Calu3 (cell line): ENCODE measurements around the gene LY6G6D. TPM values are rescaled to one million over a fixed set of nuclear protein-coding genes. Genes with fewer than 3 reads are reported as not detected.

Experiments
- BruUV-seq: library from RNA; stranded (reverse); fragments of 400-500 nt; replicated peaks from 2 replicates; lab custom pipeline; 2021; lab: Mats Ljungman, UMichigan
- CTCF ChIA-PET: fragments of 300-600 bp; sonication (Branson Sonifier 250); formaldehyde crosslinking; loops from one replicate; lab custom pipeline; 2022; ENCODE audit warnings: antibody characterized with exemption; lab: Charles Lee
- DNase-seq: peaks from one replicate; pipeline ENCODE4 v3.0.0; 2022
- H3K27ac Mint-ChIP-seq: one replicate; pipeline ENCODE4 v1.8.0; 2022; ENCODE audit warnings: mixed read lengths; ENCODE audit not compliant: unreplicated experiment
- H3K27me3 Mint-ChIP-seq: one replicate; pipeline ENCODE4 v1.8.0; 2022; ENCODE audit warnings: mixed read lengths; ENCODE audit not compliant: unreplicated experiment
- H3K36me3 Mint-ChIP-seq: one replicate; pipeline ENCODE4 v1.8.0; 2022; ENCODE audit warnings: mild to moderate bottlenecking, moderate library complexity, mixed read lengths; ENCODE audit not compliant: insufficient read depth, unreplicated experiment
- H3K4me1 Mint-ChIP-seq: one replicate; pipeline ENCODE4 v1.8.0; 2022; ENCODE audit warnings: mild to moderate bottlenecking, low read depth, mixed read lengths; ENCODE audit not compliant: unreplicated experiment
- H3K4me3 Mint-ChIP-seq: one replicate; pipeline ENCODE4 v1.8.0; 2022; ENCODE audit warnings: mild to moderate bottlenecking, low read depth, moderate library complexity, mixed read lengths; ENCODE audit not compliant: unreplicated experiment
- H3K9me3 Mint-ChIP-seq: one replicate; pipeline ENCODE4 v1.8.0; 2022; ENCODE audit warnings: low read depth, mixed read lengths; ENCODE audit not compliant: unreplicated experiment
- intact Hi-C: fragments of 100-400 bp; cut with micrococcal nuclease; formaldehyde crosslinking; loops from one replicate; pipeline ENCODE4 v1.10.0; 2022; ENCODE audit not compliant: unreplicated experiment
- total RNA-seq: library from RNA; stranded (reverse); gene quantifications from 2 replicates; pipeline ENCODE4 v1.2.3, GENCODE V29; 2022
- TF ChIP-seq, protein P1 (sequence below): fragments of 200-600 bp; IDR thresholded peaks from one replicate; pipeline ENCODE4 v1.8.0; 2022; ENCODE audit warnings: antibody characterized with exemption; ENCODE audit not compliant: unreplicated experiment

Gene LY6G6D
- total RNA-seq, 1 experiment from 2014 or later = not detected

DNA sequence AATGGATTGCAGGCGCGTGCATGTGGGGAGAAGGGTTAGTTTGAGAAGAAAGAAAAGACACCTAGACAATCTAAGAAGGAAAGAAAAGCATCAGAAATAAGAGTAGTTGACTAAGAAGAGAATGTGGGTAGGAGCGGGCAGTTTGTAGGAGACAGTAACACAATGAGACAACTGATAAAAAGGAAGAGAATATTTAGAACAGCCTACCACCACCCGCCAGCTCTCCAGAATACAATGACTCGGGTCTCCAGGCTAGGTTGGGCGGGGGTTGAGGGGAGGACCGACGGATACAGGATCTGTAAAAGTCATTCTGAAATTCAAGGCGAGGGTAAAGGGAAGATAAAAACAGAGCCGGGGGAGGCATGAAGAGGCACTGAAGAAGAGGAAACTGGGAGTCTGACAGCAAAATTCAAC, 12.7 kb upstream of the LY6G6D start:
- intact Hi-C loops = loop anchor here (5.0 kb wide), 1 partner anchor 35 kb away; the partner anchor contains the start of gene CLIC1
- peaks cover 7% of the 10 kb centered on the region for H3K4me1 Mint-ChIP-seq
- no TSS peak for BruUV-seq
- H3K9me3 Mint-ChIP-seq = no peaks in the 10 kb centered on the region
- H3K27me3 Mint-ChIP-seq = no peaks in the 10 kb centered on the region
- peaks cover 22% of the 10 kb centered on the region for H3K36me3 Mint-ChIP-seq
- DNase-seq = no peak
- H3K4me3 Mint-ChIP-seq = peak overlapping the region; percentile 77
- peak overlapping the region; percentile 66 for H3K27ac Mint-ChIP-seq
- TF ChIP-seq, protein P1, sequence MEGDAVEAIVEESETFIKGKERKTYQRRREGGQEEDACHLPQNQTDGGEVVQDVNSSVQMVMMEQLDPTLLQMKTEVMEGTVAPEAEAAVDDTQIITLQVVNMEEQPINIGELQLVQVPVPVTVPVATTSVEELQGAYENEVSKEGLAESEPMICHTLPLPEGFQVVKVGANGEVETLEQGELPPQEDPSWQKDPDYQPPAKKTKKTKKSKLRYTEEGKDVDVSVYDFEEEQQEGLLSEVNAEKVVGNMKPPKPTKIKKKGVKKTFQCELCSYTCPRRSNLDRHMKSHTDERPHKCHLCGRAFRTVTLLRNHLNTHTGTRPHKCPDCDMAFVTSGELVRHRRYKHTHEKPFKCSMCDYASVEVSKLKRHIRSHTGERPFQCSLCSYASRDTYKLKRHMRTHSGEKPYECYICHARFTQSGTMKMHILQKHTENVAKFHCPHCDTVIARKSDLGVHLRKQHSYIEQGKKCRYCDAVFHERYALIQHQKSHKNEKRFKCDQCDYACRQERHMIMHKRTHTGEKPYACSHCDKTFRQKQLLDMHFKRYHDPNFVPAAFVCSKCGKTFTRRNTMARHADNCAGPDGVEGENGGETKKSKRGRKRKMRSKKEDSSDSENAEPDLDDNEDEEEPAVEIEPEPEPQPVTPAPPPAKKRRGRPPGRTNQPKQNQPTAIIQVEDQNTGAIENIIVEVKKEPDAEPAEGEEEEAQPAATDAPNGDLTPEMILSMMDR = no peak
- CTCF ChIA-PET = interaction anchor here (0.8 to 1.8 kb wide), 8 partner anchors 12 to 113 kb away, joined by 3 to 14 read pairs (median 4); partner anchors contain the start of genes DDAH2, HSPA1A, HSPA1L and LY6G6C

DNA sequence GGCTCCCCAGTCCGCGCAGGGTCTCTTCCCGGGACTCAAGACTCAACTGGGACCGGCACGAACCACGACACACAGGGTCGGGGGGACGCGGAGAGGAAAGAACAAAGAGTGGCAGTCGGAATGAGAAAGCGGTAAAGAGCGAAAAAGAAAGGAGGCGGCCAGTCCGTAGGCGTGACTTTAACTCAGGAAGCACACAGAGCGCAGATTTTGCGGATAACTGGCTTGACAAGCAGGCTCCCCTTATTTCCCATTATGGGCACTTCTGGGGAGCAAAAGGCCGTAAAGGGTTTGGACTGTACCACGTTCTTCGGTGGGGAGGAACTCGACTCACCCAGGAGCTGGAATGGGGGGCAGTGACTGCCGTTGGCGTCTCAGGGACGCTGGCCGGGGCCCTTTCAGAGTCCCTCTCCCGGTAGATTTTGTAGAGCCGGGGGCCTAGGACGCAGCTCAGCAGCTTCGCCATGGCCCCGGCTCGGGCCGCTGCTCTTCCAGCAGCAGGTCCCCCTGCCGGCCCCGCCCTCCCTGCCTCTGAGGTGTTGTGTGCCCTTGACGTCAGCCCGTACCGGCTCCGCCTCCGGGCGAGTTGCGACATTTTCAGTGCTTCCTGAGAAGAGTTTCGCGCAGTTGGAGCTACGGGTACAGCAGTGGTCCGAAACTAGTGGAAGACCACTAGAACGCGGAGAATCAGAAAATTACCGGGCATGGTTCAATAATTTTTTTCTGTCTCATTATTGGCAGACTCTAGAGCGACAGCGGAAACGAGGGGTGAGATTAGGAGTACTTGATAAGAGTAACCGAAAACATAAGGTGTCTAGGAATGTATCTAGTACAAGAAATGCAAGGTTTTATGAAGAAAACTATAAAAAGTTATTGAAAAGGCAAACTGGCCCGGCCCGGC, 12.1 kb upstream of the LY6G6D start, which contains the start of gene ABHD16A:
Gene ABHD16A (minus strand): TSS at position 506 of the 898 bp plus-strand sequence. CDS start 43 bp downstream, at position 463.
- Mint-ChIP-seq H3K9me3 (no peaks in the 10 kb centered on the region), H3K4me3 (peak within 1 kb of the TSS; percentile 77), H3K27me3 (no peaks in the 10 kb centered on the region), H3K4me1 (peaks cover 7% of the 10 kb centered on the region), H3K36me3 (peaks cover 17% of the 10 kb centered on the region), H3K27ac (peak within 1 kb of the TSS; percentile 66)
- peak; percentile 100 for DNase-seq
- BruUV-seq = TSS peak; percentile 91
- CTCF ChIA-PET = interaction anchor here (0.6 to 1.8 kb wide), 18 partner anchors 8 to 1536 kb away, joined by 3 to 14 read pairs (median 4); partner anchors contain the start of genes ATP6V1G2, CLIC1, DDAH2 and HSPA1A
- TF ChIP-seq, protein P1 = peak; percentile 39
- intact Hi-C loops = loop anchor here (5.0 kb wide), 1 partner anchor 34 kb away; the partner anchor contains the start of gene CLIC1

DNA sequence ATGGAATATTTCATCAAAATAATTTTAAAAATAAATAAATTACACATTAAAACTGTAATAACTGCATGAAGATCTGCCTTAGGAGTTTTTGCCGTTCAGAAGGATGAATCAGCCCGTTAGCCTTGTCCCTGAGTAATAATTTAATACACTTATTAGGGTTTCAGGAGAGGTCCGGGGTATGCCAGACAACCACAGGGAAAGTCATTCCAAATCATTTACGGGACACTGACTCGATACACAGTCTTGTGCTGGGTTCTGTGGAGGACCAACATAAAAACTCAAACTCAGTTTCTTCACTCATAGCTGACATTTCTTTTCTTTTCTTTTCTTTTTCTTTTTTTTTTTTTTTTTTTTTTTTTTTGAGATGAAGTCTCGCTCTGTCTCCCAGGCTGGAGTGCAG, 9.2 kb upstream of the LY6G6D start:
- no peaks in the 10 kb centered on the region for H3K9me3 Mint-ChIP-seq
- no peak overlapping the region for H3K4me3 Mint-ChIP-seq
- peaks cover 17% of the 10 kb centered on the region for H3K36me3 Mint-ChIP-seq
- intact Hi-C loops = no loop called here
- H3K27me3 Mint-ChIP-seq = no peaks in the 10 kb centered on the region
- CTCF ChIA-PET = interaction anchor here (0.7 kb wide), 1 partner anchor 81 kb away, joined by 3 read pairs; no protein-coding TSS in a partner anchor
- no TSS peak for BruUV-seq
- H3K4me1 Mint-ChIP-seq = peaks cover 13% of the 10 kb centered on the region
- H3K27ac Mint-ChIP-seq = no peak overlapping the region
- no peak for DNase-seq
- TF ChIP-seq, protein P1 = no peak

DNA sequence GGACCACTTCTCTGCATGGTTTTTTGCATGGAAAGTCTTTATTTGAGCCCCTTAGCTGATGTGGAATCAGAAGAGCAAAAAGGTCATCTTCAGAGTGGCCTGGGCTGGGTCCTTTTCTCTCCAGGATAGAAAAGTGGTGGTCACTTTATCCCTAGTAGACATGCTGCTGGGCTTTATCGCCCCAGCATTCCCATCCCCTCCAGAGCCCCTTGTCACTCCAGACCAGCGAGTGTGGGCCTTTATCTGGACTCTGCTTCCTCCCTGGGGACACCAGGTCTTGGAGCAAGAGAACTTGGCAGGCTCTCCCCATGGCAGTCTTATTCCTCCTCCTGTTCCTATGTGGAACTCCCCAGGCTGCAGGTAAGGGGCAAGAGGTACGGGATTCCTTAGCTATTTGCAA, 8.5 kb upstream of the LY6G6D start, which contains the start of gene LY6G6F:
Gene LY6G6F (plus strand): TSS at position 268 of the 400 bp plus-strand sequence. CDS start 41 bp downstream, at position 309.
- DNase-seq = no peak
- Mint-ChIP-seq H3K27me3 (no peaks in the 10 kb centered on the region), H3K4me1 (peaks cover 19% of the 10 kb centered on the region), H3K27ac (no peak within 1 kb of the TSS), H3K4me3 (no peak within 1 kb of the TSS), H3K9me3 (no peaks in the 10 kb centered on the region), H3K36me3 (peaks cover 17% of the 10 kb centered on the region)
- intact Hi-C loops = no loop called here
- TF ChIP-seq, protein P1 = no peak
- CTCF ChIA-PET = interaction anchor here (0.7 to 1.2 kb wide), 2 partner anchors 68 to 81 kb away, joined by 3 read pairs; no protein-coding TSS in a partner anchor
- BruUV-seq = no TSS peak
